Neuronal stem cell (in vitro differentiated cells): ENCODE results near the gene CACNG3. TPM values are rescaled to one million over a fixed set of nuclear protein-coding genes. Genes with fewer than 3 reads are reported as not detected.

Experiments
- DNase-seq: peaks from one replicate; pipeline ENCODE4 v3.0.0-alpha.2; 2013; ENCODE audit warnings: low spot score
- H2AFZ ChIP-seq: one replicate; pipeline ENCODE4 v1.6.1; 2013; ENCODE audit warnings: mild to moderate bottlenecking, low read length, inconsistent platforms
- H2AK5ac ChIP-seq: 2 replicates; pipeline ENCODE4 v1.6.1; 2013; ENCODE audit warnings: low read depth, mild to moderate bottlenecking, inconsistent platforms, low read length, moderate library complexity, mixed read lengths
- H2BK120ac ChIP-seq: 2 replicates; pipeline ENCODE4 v1.6.1; 2013; ENCODE audit warnings: low read depth, mild to moderate bottlenecking, inconsistent platforms, low read length, moderate library complexity, mixed read lengths
- H2BK12ac ChIP-seq: one replicate; pipeline ENCODE4 v1.6.1; 2013; ENCODE audit warnings: low read length, inconsistent platforms
- H2BK15ac ChIP-seq: 2 replicates; pipeline ENCODE4 v1.6.1; 2013; ENCODE audit warnings: mild to moderate bottlenecking, low read length, inconsistent platforms, mixed read lengths
- H2BK5ac ChIP-seq: one replicate; pipeline ENCODE4 v1.6.1; 2013; ENCODE audit warnings: inconsistent platforms, mild to moderate bottlenecking, low read length, moderate library complexity
- H3K14ac ChIP-seq: one replicate; pipeline ENCODE4 v1.6.1; 2013; ENCODE audit warnings: low read length, inconsistent platforms
- H3K18ac ChIP-seq: 2 replicates; pipeline ENCODE4 v1.6.1; 2013; ENCODE audit warnings: low read length, inconsistent platforms
- H3K23ac ChIP-seq: 2 replicates; pipeline ENCODE4 v1.6.1; 2013; ENCODE audit warnings: low read depth, mild to moderate bottlenecking, mixed read lengths, low read length, inconsistent platforms; ENCODE audit not compliant: poor library complexity
- H3K27ac ChIP-seq: replicated peaks from 3 replicates; pipeline ENCODE4 v1.5.1; 2013; ENCODE audit warnings: low read length, inconsistent platforms
- H3K27me3 ChIP-seq, 3 experiments: 2 replicates each; pipeline ENCODE4 v1.6.1; 2013; ENCODE audit warnings: low read length in 3 of 3, mild to moderate bottlenecking in 2 of 3, inconsistent platforms in 1 of 3, low read depth in 1 of 3, mixed read lengths in 1 of 3, moderate library complexity in 1 of 3; ENCODE audit not compliant: control insufficient read depth in 3 of 3, insufficient read depth in 3 of 3
- H3K36me3 ChIP-seq, 2 donors: replicated peaks in 1 of 2; 2 replicates each; pipeline ENCODE4 v1.6.1; 2013; ENCODE audit warnings: low read length in 2 of 2; ENCODE audit not compliant: control insufficient read depth in 2 of 2, insufficient read depth in 2 of 2
- H3K4ac ChIP-seq: 2 replicates; pipeline ENCODE4 v1.6.1; 2013; ENCODE audit warnings: inconsistent platforms, mild to moderate bottlenecking, low read length, moderate library complexity
- H3K4me1 ChIP-seq, 2 donors: 1 replicate in 1 of 2; 2 replicates in 1 of 2; pipeline ENCODE4 v1.6.1; 2013; ENCODE audit warnings: low read length in 2 of 2, low read depth in 1 of 2; ENCODE audit not compliant: control insufficient read depth in 2 of 2, insufficient read depth in 1 of 2
- H3K4me2 ChIP-seq: one replicate; pipeline ENCODE4 v1.6.1; 2013; ENCODE audit warnings: mild to moderate bottlenecking, low read length, inconsistent platforms; ENCODE audit not compliant: insufficient read depth, poor library complexity, severe bottlenecking
- H3K4me3 ChIP-seq, 2 donors: 2 replicates each; pipeline ENCODE4 v1.5.1; 2013; ENCODE audit warnings: low read length in 2 of 2, mild to moderate bottlenecking in 2 of 2, inconsistent platforms in 1 of 2, moderate library complexity in 1 of 2
- H3K79me1 ChIP-seq: one replicate; pipeline ENCODE4 v1.6.1; 2013; ENCODE audit warnings: low read depth, mild to moderate bottlenecking, inconsistent platforms, low read length, moderate library complexity
- H3K9ac ChIP-seq: one replicate; pipeline ENCODE4 v1.6.1; 2013; ENCODE audit warnings: mild to moderate bottlenecking, low read depth, low read length, inconsistent platforms; ENCODE audit not compliant: poor library complexity
- H3K9me3 ChIP-seq, 2 donors: replicated peaks in 1 of 2; 2 replicates each; pipeline versions ENCODE3 to v1.6.1; 2013; ENCODE audit warnings: low read length in 2 of 2, mild to moderate bottlenecking in 2 of 2, inconsistent platforms in 1 of 2, low read depth in 1 of 2, mixed read lengths in 1 of 2, moderate library complexity in 1 of 2; ENCODE audit not compliant: control insufficient read depth in 2 of 2, insufficient read depth in 1 of 2
- H4K8ac ChIP-seq: one replicate; pipeline ENCODE4 v1.6.1; 2013; ENCODE audit warnings: low read depth, mild to moderate bottlenecking, inconsistent platforms, low read length, moderate library complexity
- H4K91ac ChIP-seq: one replicate; pipeline ENCODE4 v1.6.1; 2013; ENCODE audit warnings: low read length, low read depth, mild to moderate bottlenecking, inconsistent platforms; ENCODE audit not compliant: poor library complexity
- WGBS, 2 donors: extraction: QIAGEN DNeasy Blood & Tissue Kit; methylation state at CpG; one replicate each; pipeline ENCODE4 v1.1.7; 2013; ENCODE audit warnings: missing lambda C conversion rate in 2 of 2, mixed read lengths in 1 of 2; ENCODE audit not compliant: insufficient read length in 2 of 2, insufficient replicate concordance in 1 of 2; ENCODE audit errors: extremely low coverage in 2 of 2; 5-methylcytosine and 5-hydroxymethylcytosine counted together
- polyA plus RNA-seq, 2 experiments: library from polyadenylated mRNA; stranded (reverse); fragments of 200-250 nt; gene quantifications; one replicate each; pipeline ENCODE4 v1.2.3, GENCODE V29; 2013

The CACNG3 gene
- polyA plus RNA-seq (2013, experiment 1 of 2): not detected
- not detected for polyA plus RNA-seq (2013, experiment 2 of 2)

- Histone ChIP-seq H3K14ac (no peak within 1 kb of the TSS), H2BK5ac (no peak within 1 kb of the TSS), H3K23ac (no peak within 1 kb of the TSS), H2AFZ (no peak within 1 kb of the TSS), H2BK12ac (no peak within 1 kb of the TSS), H2BK15ac (no peak within 1 kb of the TSS), H4K8ac (no peak within 1 kb of the TSS), H3K27ac (no peak within 1 kb of the TSS), H3K18ac (no peak within 1 kb of the TSS), H3K9ac (no peak within 1 kb of the TSS), H3K27me3 (peaks cover 0 to 39% (median 37%) of the 10 kb centered on the region in 3 experiments), H3K4ac (no peak within 1 kb of the TSS), H3K4me2 (peak within 1 kb of the TSS; percentile 21), H3K36me3 (no peaks in the 10 kb centered on the region), H2BK120ac (no peak within 1 kb of the TSS), H3K4me3 (no peak within 1 kb of the TSS), H3K9me3 (no peaks in the 10 kb centered on the region), H2AK5ac (no peak within 1 kb of the TSS), H4K91ac (no peak within 1 kb of the TSS), H3K79me1 (no peaks in the 10 kb centered on the region), H3K4me1 (peaks cover 0 to 2% of the 10 kb centered on the region in 2 donors)
- peak; percentile 93 for DNase-seq
- no CpG with 5 or more reads among the region's 54 CpGs for WGBS, 2 donors
Observed at GRCh38 chr16:24255456-24256371, at the start of gene CACNG3. Gene CACNG3, plus strand, starts transcription at chr16:24256335. Its CDS starts 420 bp downstream, at chr16:24256755.

- Histone ChIP-seq H3K4me2 (no peak overlapping the region), H3K79me1 (no peaks in the 10 kb centered on the region), H3K23ac (no peak overlapping the region), H3K4me1 (peaks cover 0 to 14% of the 10 kb centered on the region in 2 donors), H4K91ac (no peak overlapping the region), H2BK12ac (no peak overlapping the region), H3K9ac (no peak overlapping the region), H3K9me3 (peaks cover 0 to 2% of the 10 kb centered on the region in 2 donors), H2AFZ (no peak overlapping the region), H3K18ac (no peak overlapping the region), H2BK15ac (no peak overlapping the region), H4K8ac (no peak overlapping the region), H3K27me3 (peaks cover 0 to 22% (median 0%) of the 10 kb centered on the region in 3 experiments), H3K4ac (no peak overlapping the region), H2BK5ac (no peak overlapping the region), H2BK120ac (no peak overlapping the region), H3K36me3 (no peaks in the 10 kb centered on the region), H2AK5ac (no peak overlapping the region), H3K14ac (no peak overlapping the region), H3K27ac (no peak overlapping the region), H3K4me3 (no peak overlapping the region)
- no CpG with 5 or more reads among the region's 3 CpGs for whole genome bisulfite sequencing, 2 donors
- no peak for DNase-seq
Observed at GRCh38 chr16:24206926-24207325, 49.2 kb upstream of the CACNG3 start.

- Histone ChIP-seq H3K18ac (no peak overlapping the region), H3K9me3 (peaks cover 0 to 2% of the 10 kb centered on the region in 2 donors), H2BK120ac (no peak overlapping the region), H3K4me2 (no peak overlapping the region), H3K79me1 (no peaks in the 10 kb centered on the region), H4K91ac (no peak overlapping the region), H4K8ac (no peak overlapping the region), H3K9ac (no peak overlapping the region), H2BK5ac (no peak overlapping the region), H2AFZ (no peak overlapping the region), H3K36me3 (no peaks in the 10 kb centered on the region), H3K4me1 (peaks cover 0 to 14% of the 10 kb centered on the region in 2 donors), H3K27me3 (peaks cover 0 to 22% (median 0%) of the 10 kb centered on the region in 3 experiments), H2BK15ac (no peak overlapping the region), H2AK5ac (no peak overlapping the region), H3K4me3 (no peak overlapping the region), H3K27ac (no peak overlapping the region), H3K4ac (no peak overlapping the region), H3K23ac (no peak overlapping the region), H3K14ac (no peak overlapping the region), H2BK12ac (no peak overlapping the region)
- WGBS, 2 donors: no CpG with 5 or more reads among the region's 5 CpGs
- peak; percentile 82 for DNase-seq
Observed at GRCh38 chr16:24208710-24209109, 47.4 kb upstream of the CACNG3 start.

GRCh38 chr16:24214992-24215391 lies 41.1 kb upstream of the CACNG3 start:
- Histone ChIP-seq H3K4me1 (peaks cover 0 to 2% of the 10 kb centered on the region in 2 donors), H3K4me2 (no peak overlapping the region), H3K27me3 (peaks cover 0 to 4% (median 0%) of the 10 kb centered on the region in 3 experiments), H3K27ac (no peak overlapping the region), H2BK5ac (no peak overlapping the region), H3K9me3 (peaks cover 0 to 2% of the 10 kb centered on the region in 2 donors), H3K36me3 (no peaks in the 10 kb centered on the region), H3K18ac (no peak overlapping the region), H2AK5ac (no peak overlapping the region), H3K9ac (no peak overlapping the region), H3K4me3 (no peak overlapping the region), H2BK15ac (no peak overlapping the region), H2AFZ (no peak overlapping the region), H3K79me1 (no peaks in the 10 kb centered on the region), H2BK12ac (no peak overlapping the region), H3K14ac (no peak overlapping the region), H3K4ac (no peak overlapping the region), H2BK120ac (no peak overlapping the region), H3K23ac (no peak overlapping the region), H4K8ac (no peak overlapping the region), H4K91ac (no peak overlapping the region)
- WGBS, 2 donors: no CpG with 5 or more reads among the region's 3 CpGs
- DNase-seq: no peak
